A549 (cell line): Measurements from ENCODE around the gene NELFB.

ENCODE experiments used
- KDM1A ChIP-seq: fragments of 200-600 bp; sonication (generic); IDR thresholded peaks from 2 replicates; pipeline ENCODE4 v1.6.1; 2016; ENCODE audit warnings: low read depth, mild to moderate bottlenecking
- TF ChIP-seq, protein P1 (sequence below): fragments of >200 bp; sonication (Bioruptor Twin); formaldehyde crosslinking; IDR thresholded peaks from 3 replicates; pipeline ENCODE4 v1.5.1; 2016
- TF ChIP-seq, protein P2 (sequence below): fragments of 200-600 bp; sonication (generic); IDR thresholded peaks from 2 replicates; pipeline ENCODE4 v1.6.1; 2016; ENCODE audit warnings: antibody characterized with exemption, mild to moderate bottlenecking, moderate library complexity

DNA sequence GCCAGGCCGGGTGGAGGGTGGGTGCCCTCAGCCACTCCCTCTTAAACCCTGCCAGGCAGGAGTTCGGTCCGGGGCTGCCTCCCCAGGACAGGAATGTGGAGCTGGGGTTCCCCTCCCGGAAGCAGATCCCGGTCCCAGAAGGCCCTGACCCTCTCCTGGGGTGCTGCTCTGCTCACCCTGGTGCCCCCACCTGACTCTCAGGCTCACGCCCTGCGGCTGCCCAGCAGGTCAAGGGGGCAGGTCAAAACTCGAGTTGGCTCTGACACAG lies 50.6 kb downstream of the NELFB start:
- TF ChIP-seq KDM1A, result no peak
- TF ChIP-seq, protein P1, sequence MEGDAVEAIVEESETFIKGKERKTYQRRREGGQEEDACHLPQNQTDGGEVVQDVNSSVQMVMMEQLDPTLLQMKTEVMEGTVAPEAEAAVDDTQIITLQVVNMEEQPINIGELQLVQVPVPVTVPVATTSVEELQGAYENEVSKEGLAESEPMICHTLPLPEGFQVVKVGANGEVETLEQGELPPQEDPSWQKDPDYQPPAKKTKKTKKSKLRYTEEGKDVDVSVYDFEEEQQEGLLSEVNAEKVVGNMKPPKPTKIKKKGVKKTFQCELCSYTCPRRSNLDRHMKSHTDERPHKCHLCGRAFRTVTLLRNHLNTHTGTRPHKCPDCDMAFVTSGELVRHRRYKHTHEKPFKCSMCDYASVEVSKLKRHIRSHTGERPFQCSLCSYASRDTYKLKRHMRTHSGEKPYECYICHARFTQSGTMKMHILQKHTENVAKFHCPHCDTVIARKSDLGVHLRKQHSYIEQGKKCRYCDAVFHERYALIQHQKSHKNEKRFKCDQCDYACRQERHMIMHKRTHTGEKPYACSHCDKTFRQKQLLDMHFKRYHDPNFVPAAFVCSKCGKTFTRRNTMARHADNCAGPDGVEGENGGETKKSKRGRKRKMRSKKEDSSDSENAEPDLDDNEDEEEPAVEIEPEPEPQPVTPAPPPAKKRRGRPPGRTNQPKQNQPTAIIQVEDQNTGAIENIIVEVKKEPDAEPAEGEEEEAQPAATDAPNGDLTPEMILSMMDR, result no peak
- TF ChIP-seq, protein P2, sequence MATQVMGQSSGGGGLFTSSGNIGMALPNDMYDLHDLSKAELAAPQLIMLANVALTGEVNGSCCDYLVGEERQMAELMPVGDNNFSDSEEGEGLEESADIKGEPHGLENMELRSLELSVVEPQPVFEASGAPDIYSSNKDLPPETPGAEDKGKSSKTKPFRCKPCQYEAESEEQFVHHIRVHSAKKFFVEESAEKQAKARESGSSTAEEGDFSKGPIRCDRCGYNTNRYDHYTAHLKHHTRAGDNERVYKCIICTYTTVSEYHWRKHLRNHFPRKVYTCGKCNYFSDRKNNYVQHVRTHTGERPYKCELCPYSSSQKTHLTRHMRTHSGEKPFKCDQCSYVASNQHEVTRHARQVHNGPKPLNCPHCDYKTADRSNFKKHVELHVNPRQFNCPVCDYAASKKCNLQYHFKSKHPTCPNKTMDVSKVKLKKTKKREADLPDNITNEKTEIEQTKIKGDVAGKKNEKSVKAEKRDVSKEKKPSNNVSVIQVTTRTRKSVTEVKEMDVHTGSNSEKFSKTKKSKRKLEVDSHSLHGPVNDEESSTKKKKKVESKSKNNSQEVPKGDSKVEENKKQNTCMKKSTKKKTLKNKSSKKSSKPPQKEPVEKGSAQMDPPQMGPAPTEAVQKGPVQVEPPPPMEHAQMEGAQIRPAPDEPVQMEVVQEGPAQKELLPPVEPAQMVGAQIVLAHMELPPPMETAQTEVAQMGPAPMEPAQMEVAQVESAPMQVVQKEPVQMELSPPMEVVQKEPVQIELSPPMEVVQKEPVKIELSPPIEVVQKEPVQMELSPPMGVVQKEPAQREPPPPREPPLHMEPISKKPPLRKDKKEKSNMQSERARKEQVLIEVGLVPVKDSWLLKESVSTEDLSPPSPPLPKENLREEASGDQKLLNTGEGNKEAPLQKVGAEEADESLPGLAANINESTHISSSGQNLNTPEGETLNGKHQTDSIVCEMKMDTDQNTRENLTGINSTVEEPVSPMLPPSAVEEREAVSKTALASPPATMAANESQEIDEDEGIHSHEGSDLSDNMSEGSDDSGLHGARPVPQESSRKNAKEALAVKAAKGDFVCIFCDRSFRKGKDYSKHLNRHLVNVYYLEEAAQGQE, result no peak
